Measurements from ENCODE around the gene SPNS1. TPM values are rescaled to one million over a fixed set of nuclear protein-coding genes. Genes with fewer than 3 reads are reported as not detected.

The SPNS1 gene
- polyA plus RNA-seq, 2 of the 4 experiments (the other 2 are of a cell fraction): 27.0 to 35.1 TPM

DNA sequence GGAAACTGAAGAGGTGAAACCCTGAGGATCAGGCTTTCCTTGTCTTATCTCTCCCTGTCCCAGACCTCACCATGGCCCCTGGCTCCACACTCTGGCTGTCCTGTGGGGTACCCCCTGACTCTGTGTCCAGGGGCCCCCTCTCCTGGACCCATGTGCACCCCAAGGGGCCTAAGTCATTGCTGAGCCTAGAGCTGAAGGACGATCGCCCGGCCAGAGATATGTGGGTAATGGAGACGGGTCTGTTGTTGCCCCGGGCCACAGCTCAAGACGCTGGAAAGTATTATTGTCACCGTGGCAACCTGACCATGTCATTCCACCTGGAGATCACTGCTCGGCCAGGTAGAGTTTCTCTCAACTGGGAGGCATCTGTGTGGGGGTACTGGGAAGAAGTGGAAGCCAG lies 41.4 kb upstream of the SPNS1 start:
- Histone ChIP-seq H3K4me3 (no peak overlapping the region), H3K9me3 (no peaks in the 10 kb centered on the region), H3K27ac (no peak overlapping the region), H3K4me2 (no peak overlapping the region), H3K4me1 (no peaks in the 10 kb centered on the region)
- ATAC-seq (no peak), FAIRE-seq (no peak), DNase-seq (ENCODE audit: low read depth in 1 of 2, low spot score in 1 of 2) (no peak)
- WGBS (ENCODE audit: missing lambda C conversion rate): 65% methylated on average over 4 of the region's 8 CpGs
- no peak for TF ChIP-seq CBX8 (IDR thresholded peaks at IDR 0.05)
- POLR2A ChIA-PET: no interaction called here
- CTCF ChIA-PET: interaction anchor here (1.0 to 13.3 kb wide), 2 partner anchors 11 to 86 kb away, joined by 4 to 92 read pairs; no protein-coding TSS in a partner anchor

DNA sequence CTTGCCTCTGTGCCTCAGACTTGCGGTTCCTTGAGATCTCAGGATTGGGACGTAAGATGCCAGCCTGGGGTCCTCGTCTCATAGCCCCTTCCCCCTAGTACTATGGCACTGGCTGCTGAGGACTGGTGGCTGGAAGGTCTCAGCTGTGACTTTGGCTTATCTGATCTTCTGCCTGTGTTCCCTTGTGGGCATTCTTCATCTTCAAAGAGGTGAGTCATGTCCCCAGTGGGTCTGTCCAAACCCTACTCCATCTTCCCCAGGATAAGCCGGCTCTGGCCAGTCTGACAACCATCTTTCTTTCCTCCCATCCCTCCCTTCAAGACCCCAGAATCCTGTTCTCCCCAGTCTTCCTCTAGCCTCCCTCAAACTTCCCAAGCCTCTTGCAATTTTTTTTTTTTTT lies 39.2 kb upstream of the SPNS1 start:
- FAIRE-seq (no peak), ATAC-seq (no peak), DNase-seq (ENCODE audit: low read depth in 1 of 2, low spot score in 1 of 2) (no peak)
- Histone ChIP-seq H3K27ac (no peak overlapping the region), H3K4me1 (no peaks in the 10 kb centered on the region), H3K4me3 (no peak overlapping the region), H3K9me3 (no peaks in the 10 kb centered on the region), H3K4me2 (no peak overlapping the region)
- CTCF ChIA-PET: interaction anchor here (1.2 to 13.3 kb wide), 3 partner anchors 9 to 121 kb away, joined by 3 to 92 read pairs (median 6); no protein-coding TSS in a partner anchor
- 85% methylated on average over 4 of the region's 4 CpGs for WGBS (ENCODE audit: missing lambda C conversion rate)
- TF ChIP-seq RARB (CRISPR knock-in tag; IDR thresholded peaks at IDR 0.05): no peak
- TF ChIP-seq, protein P1, sequence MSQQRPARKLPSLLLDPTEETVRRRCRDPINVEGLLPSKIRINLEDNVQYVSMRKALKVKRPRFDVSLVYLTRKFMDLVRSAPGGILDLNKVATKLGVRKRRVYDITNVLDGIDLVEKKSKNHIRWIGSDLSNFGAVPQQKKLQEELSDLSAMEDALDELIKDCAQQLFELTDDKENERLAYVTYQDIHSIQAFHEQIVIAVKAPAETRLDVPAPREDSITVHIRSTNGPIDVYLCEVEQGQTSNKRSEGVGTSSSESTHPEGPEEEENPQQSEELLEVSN (IDR thresholded peaks at IDR 0.05; ENCODE audit: borderline replicate concordance, low read depth): no peak
- no peak for TF ChIP-seq EP300 (IDR thresholded peaks at IDR 0.05)
- no peak for TF ChIP-seq GATA3 (IDR thresholded peaks at IDR 0.05; ENCODE audit: borderline replicate concordance)
- no peak for TF ChIP-seq JUNB (IDR thresholded peaks at IDR 0.05)
- TF ChIP-seq BHLHE40 (IDR thresholded peaks at IDR 0.05; ENCODE audit: low read depth, low read length): no peak
- TF ChIP-seq, protein P2, sequence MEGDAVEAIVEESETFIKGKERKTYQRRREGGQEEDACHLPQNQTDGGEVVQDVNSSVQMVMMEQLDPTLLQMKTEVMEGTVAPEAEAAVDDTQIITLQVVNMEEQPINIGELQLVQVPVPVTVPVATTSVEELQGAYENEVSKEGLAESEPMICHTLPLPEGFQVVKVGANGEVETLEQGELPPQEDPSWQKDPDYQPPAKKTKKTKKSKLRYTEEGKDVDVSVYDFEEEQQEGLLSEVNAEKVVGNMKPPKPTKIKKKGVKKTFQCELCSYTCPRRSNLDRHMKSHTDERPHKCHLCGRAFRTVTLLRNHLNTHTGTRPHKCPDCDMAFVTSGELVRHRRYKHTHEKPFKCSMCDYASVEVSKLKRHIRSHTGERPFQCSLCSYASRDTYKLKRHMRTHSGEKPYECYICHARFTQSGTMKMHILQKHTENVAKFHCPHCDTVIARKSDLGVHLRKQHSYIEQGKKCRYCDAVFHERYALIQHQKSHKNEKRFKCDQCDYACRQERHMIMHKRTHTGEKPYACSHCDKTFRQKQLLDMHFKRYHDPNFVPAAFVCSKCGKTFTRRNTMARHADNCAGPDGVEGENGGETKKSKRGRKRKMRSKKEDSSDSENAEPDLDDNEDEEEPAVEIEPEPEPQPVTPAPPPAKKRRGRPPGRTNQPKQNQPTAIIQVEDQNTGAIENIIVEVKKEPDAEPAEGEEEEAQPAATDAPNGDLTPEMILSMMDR (IDR thresholded peaks at IDR 0.05): no peak
- TF ChIP-seq SMC3 (IDR thresholded peaks at IDR 0.05): no peak
- no peak for TF ChIP-seq NFE2L2 (conservative IDR thresholded peaks at IDR 0.05; ENCODE audit: low read length)
- no peak for TF ChIP-seq TP53 (CRISPR knock-in tag; IDR thresholded peaks at IDR 0.05)
- POLR2A ChIA-PET: no interaction called here

DNA sequence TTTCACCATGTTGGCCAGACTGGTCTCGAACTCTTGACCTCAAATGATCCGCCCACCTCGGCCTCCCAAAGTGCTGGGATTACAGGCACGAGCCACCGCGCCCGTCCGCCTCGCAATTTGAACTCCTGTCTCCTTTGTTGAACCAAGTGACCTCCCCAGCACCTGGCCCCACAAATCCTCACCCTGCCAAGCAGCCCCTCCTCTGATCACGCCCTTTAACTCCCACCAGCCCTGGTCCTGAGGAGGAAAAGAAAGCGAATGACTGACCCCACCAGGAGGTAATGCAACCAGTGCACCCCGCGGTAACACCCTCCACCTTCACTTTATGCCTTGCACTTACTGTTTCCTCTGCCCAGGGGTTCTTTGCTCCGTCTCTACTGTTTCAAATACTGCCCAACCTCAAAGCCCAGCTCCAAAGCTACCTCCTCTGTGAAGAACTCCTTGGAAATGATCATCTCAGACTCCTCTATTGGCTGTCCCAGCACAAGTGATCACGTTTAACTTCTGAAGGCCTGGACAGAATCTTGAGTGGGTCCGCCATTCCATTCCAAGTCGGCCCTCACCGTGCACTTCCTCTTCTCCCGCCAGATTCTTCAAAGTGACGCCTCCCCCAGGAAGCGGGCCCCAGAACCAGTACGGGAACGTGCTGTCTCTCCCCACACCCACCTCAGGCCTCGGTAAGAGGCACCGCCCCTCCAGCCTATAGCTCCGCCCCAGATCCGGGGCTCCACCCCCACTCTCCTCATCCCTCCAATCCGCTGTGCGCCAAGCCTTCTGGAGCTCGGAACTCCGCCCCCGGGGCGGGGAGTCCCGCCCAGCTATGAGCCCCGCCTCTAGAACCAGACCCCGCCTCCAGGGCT lies 38.4 kb upstream of the SPNS1 start:
- Histone ChIP-seq H3K9me3 (no peaks in the 10 kb centered on the region), H3K4me2 (0 out of 3 replicates have a peak overlapping the region, but pooled peaks have one; percentile 13), H3K27ac (no peak overlapping the region), H3K4me3 (no peak overlapping the region), H3K4me1 (no peaks in the 10 kb centered on the region)
- 59% methylated on average over 28 of the region's 36 CpGs for WGBS (ENCODE audit: missing lambda C conversion rate)
- TF ChIP-seq BHLHE40 (IDR thresholded peaks at IDR 0.05; ENCODE audit: low read depth, low read length) (no peak), HOXB5 (CRISPR knock-in tag; IDR thresholded peaks at IDR 0.05) (no peak)
- TF ChIP-seq, protein P1 (IDR thresholded peaks at IDR 0.05; ENCODE audit: borderline replicate concordance, low read depth): 0 out of 2 replicates have a peak, but pooled peaks have one; percentile 15
- ChIA-PET POLR2A (no interaction called here), CTCF (interaction anchor here (2.4 to 13.3 kb wide), 2 partner anchors 8 to 38 kb away, joined by 6 to 92 read pairs; no protein-coding TSS in a partner anchor)
- DNase-seq (ENCODE audit: low read depth in 1 of 2, low spot score in 1 of 2): peak; percentile 68 to 81
- ATAC-seq: peak; percentile 64 to 94
- FAIRE-seq: no peak

DNA sequence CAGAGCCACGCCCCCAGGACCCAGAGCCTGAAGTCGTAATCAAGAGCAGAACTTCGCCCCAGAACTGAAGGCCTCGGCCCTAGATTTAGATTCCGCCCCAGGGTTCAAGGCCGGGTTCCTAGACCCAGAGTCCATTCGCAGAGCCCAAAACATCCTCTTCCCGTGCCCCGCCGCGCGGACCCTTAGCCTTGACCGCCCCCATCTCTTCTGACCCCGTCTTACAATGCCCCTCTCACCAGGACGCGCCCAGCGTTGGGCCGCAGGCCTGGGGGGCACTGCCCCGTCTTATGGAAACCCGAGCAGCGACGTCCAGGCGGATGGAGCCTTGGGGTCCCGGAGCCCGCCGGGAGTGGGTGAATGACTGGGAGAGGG lies 37.8 kb upstream of the SPNS1 start:
- WGBS (ENCODE audit: missing lambda C conversion rate): 87% methylated on average over 23 of the region's 26 CpGs
- no peak for TF ChIP-seq POLR2A (IDR thresholded peaks at IDR 0.05; ENCODE audit: low read length)
- TF ChIP-seq RNF2 (IDR thresholded peaks at IDR 0.05; ENCODE audit: borderline replicate concordance, low read depth): no peak
- TF ChIP-seq HDAC2 (IDR thresholded peaks at IDR 0.05): no peak
- TF ChIP-seq, protein P2 (IDR thresholded peaks at IDR 0.05): no peak
- TF ChIP-seq, protein P3, sequence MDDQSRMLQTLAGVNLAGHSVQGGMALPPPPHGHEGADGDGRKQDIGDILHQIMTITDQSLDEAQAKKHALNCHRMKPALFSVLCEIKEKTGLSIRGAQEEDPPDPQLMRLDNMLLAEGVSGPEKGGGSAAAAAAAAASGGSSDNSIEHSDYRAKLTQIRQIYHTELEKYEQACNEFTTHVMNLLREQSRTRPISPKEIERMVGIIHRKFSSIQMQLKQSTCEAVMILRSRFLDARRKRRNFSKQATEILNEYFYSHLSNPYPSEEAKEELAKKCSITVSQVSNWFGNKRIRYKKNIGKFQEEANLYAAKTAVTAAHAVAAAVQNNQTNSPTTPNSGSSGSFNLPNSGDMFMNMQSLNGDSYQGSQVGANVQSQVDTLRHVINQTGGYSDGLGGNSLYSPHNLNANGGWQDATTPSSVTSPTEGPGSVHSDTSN (IDR thresholded peaks at IDR 0.05): no peak
- TF ChIP-seq EHF (CRISPR knock-in tag; IDR thresholded peaks at IDR 0.05): no peak
- TF ChIP-seq PHF8 (IDR thresholded peaks at IDR 0.05; ENCODE audit: borderline replicate concordance, low read depth): no peak
- no peak for TF ChIP-seq FOSL2 (IDR thresholded peaks at IDR 0.05)
- TF ChIP-seq FOSL2 (CRISPR knock-in tag; IDR thresholded peaks at IDR 0.05): no peak
- no peak for TF ChIP-seq POLR2AphosphoS2 (conservative IDR thresholded peaks at IDR 0.05; ENCODE audit: low read length)
- TF ChIP-seq MAZ (IDR thresholded peaks at IDR 0.05; ENCODE audit: borderline replicate concordance, low read depth, low read length): no peak
- TF ChIP-seq RCOR1 (IDR thresholded peaks at IDR 0.05; ENCODE audit: low read depth, low read length): no peak
- no peak for TF ChIP-seq HOXA7 (CRISPR knock-in tag; IDR thresholded peaks at IDR 0.05)

More for the DNA sequence above, 37.8 kb upstream of the SPNS1 start:
- Histone ChIP-seq H3K4me2 (0 out of 3 replicates have a peak overlapping the region, but pooled peaks have one; percentile 13), H3K27ac (no peak overlapping the region), H3K9me3 (no peaks in the 10 kb centered on the region), H3K4me1 (no peaks in the 10 kb centered on the region), H3K4me3 (no peak overlapping the region)
- FAIRE-seq (no peak), DNase-seq (ENCODE audit: low read depth in 1 of 2, low spot score in 1 of 2) (no peak), ATAC-seq (no peak)
- ChIA-PET POLR2A (no interaction called here), CTCF (interaction anchor here (2.4 to 13.3 kb wide), 2 partner anchors 8 to 37 kb away, joined by 6 to 92 read pairs; no protein-coding TSS in a partner anchor)

Measured in A549 (cell line).